ENCODE results near the gene SLC39A11.

The SLC39A11 gene

GRCh38 chr17:72921347-72922054, 171.0 kb downstream of the SLC39A11 start:
- CTCF ChIA-PET, result interaction anchor here (0.9 kb wide), 1 partner anchor 193 kb away, joined by 3 read pairs; no protein-coding TSS in a partner anchor
- TF ChIP-seq, protein P1, sequence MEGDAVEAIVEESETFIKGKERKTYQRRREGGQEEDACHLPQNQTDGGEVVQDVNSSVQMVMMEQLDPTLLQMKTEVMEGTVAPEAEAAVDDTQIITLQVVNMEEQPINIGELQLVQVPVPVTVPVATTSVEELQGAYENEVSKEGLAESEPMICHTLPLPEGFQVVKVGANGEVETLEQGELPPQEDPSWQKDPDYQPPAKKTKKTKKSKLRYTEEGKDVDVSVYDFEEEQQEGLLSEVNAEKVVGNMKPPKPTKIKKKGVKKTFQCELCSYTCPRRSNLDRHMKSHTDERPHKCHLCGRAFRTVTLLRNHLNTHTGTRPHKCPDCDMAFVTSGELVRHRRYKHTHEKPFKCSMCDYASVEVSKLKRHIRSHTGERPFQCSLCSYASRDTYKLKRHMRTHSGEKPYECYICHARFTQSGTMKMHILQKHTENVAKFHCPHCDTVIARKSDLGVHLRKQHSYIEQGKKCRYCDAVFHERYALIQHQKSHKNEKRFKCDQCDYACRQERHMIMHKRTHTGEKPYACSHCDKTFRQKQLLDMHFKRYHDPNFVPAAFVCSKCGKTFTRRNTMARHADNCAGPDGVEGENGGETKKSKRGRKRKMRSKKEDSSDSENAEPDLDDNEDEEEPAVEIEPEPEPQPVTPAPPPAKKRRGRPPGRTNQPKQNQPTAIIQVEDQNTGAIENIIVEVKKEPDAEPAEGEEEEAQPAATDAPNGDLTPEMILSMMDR (IDR thresholded peaks at IDR 0.05; ENCODE audit: insufficient read depth, low read length, missing control alignments), result no peak
- POLR2A ChIA-PET, result no interaction called here
- no peak for DNase-seq (ENCODE audit: low read depth, low spot score)
- no peak overlapping the region for H3K4me3 ChIP-seq (ENCODE audit: low read depth, low read length)

GRCh38 chr17:72920513-72920912, 172.0 kb downstream of the SLC39A11 start:
- DNase-seq (ENCODE audit: low read depth, low spot score), result no peak
- TF ChIP-seq, protein P1 (IDR thresholded peaks at IDR 0.05; ENCODE audit: insufficient read depth, low read length, missing control alignments), result no peak
- ChIA-PET POLR2A (no interaction called here), CTCF (no interaction called here)
- no peak overlapping the region for H3K4me3 ChIP-seq (ENCODE audit: low read depth, low read length)

- CTCF ChIA-PET, result interaction anchor here (0.9 kb wide), 1 partner anchor 9 kb away, joined by 3 read pairs; no protein-coding TSS in a partner anchor
- TF ChIP-seq, protein P1 (IDR thresholded peaks at IDR 0.05; ENCODE audit: insufficient read depth, low read length, missing control alignments), result no peak
- no peak overlapping the region for H3K4me3 ChIP-seq (ENCODE audit: low read depth, low read length)
- POLR2A ChIA-PET, result no interaction called here
- DNase-seq (ENCODE audit: low read depth, low spot score), result no peak
These were observed 175.5 kb downstream of the SLC39A11 start for GRCh38 chr17:72916991-72917390.

- POLR2A ChIA-PET, result no interaction called here
- TF ChIP-seq, protein P1 (IDR thresholded peaks at IDR 0.05; ENCODE audit: insufficient read depth, low read length, missing control alignments), result no peak
- CTCF ChIA-PET, result interaction anchor here (1.8 kb wide), 1 partner anchor 241 kb away, joined by 5 read pairs; no protein-coding TSS in a partner anchor
- H3K4me3 ChIP-seq (ENCODE audit: low read depth, low read length), result no peak overlapping the region
- DNase-seq (ENCODE audit: low read depth, low spot score), result no peak
These were observed 176.8 kb downstream of the SLC39A11 start for GRCh38 chr17:72915625-72916081.

- no peak for DNase-seq (ENCODE audit: low read depth, low spot score)
- ChIA-PET POLR2A (no interaction called here), CTCF (no interaction called here)
- TF ChIP-seq, protein P1 (IDR thresholded peaks at IDR 0.05; ENCODE audit: insufficient read depth, low read length, missing control alignments), result no peak
- no peak overlapping the region for H3K4me3 ChIP-seq (ENCODE audit: low read depth, low read length)
These were observed 179.3 kb downstream of the SLC39A11 start for GRCh38 chr17:72913142-72913682.

- H3K4me3 ChIP-seq (ENCODE audit: low read depth, low read length), result no peak overlapping the region
- TF ChIP-seq, protein P1 (IDR thresholded peaks at IDR 0.05; ENCODE audit: insufficient read depth, low read length, missing control alignments), result no peak
- ChIA-PET POLR2A (no interaction called here), CTCF (interaction anchor here (1.3 kb wide), 1 partner anchor 179 kb away, joined by 3 read pairs; no protein-coding TSS in a partner anchor)
- no peak for DNase-seq (ENCODE audit: low read depth, low spot score)
These were observed 186.2 kb downstream of the SLC39A11 start for GRCh38 chr17:72906306-72906705.

Measured in AG04449 (cell line).